GM20431 (cell line): ENCODE results near the gene GLCCI1.

Experiments used
- in situ Hi-C: fragments of 300-500 bp; cut with MseI, MboI; formaldehyde crosslinking; loops from one replicate; pipeline ENCODE4 v1.15.0; 2020; ENCODE audit warnings: low sequenced_read_pairs; ENCODE audit not compliant: unreplicated experiment

Gene GLCCI1

GRCh38 chr7:7968544-7969305, at the start of gene GLCCI1:
Gene GLCCI1, plus strand, starts transcription at chr7:7968796. Its CDS starts 555 bp downstream, at chr7:7969351.
- in situ Hi-C loops, result no loop called here

- in situ Hi-C loops, result no loop called here
Measured at GRCh38 chr7:7919449-7919945, 49.1 kb upstream of the GLCCI1 start.

GRCh38 chr7:7920056-7920455, 48.5 kb upstream of the GLCCI1 start:
- in situ Hi-C loops, result no loop called here

GRCh38 chr7:7920481-7920880, 48.1 kb upstream of the GLCCI1 start:
- in situ Hi-C loops, result no loop called here

GRCh38 chr7:7921830-7922229, 46.8 kb upstream of the GLCCI1 start:
- in situ Hi-C loops, result no loop called here

- in situ Hi-C loops, result no loop called here
Measured at GRCh38 chr7:7922684-7923385, 45.8 kb upstream of the GLCCI1 start.

GRCh38 chr7:7923818-7924217, 44.8 kb upstream of the GLCCI1 start:
- in situ Hi-C loops, result no loop called here

- in situ Hi-C loops, result no loop called here
Measured at GRCh38 chr7:7924303-7924702, 44.3 kb upstream of the GLCCI1 start.

GRCh38 chr7:7931626-7932025, 37.0 kb upstream of the GLCCI1 start:
- in situ Hi-C loops, result no loop called here

- in situ Hi-C loops, result no loop called here
Measured at GRCh38 chr7:7932553-7932952, 36.0 kb upstream of the GLCCI1 start.

- in situ Hi-C loops, result no loop called here
Measured at GRCh38 chr7:7933915-7934526, 34.6 kb upstream of the GLCCI1 start.

- in situ Hi-C loops, result no loop called here
Measured at GRCh38 chr7:7934945-7935344, 33.7 kb upstream of the GLCCI1 start.

GRCh38 chr7:7938471-7938870, 30.1 kb upstream of the GLCCI1 start:
- in situ Hi-C loops, result no loop called here

GRCh38 chr7:7943951-7944350, 24.6 kb upstream of the GLCCI1 start:
- in situ Hi-C loops, result no loop called here

GRCh38 chr7:7944619-7945282, 23.8 kb upstream of the GLCCI1 start:
- in situ Hi-C loops, result no loop called here

GRCh38 chr7:7946486-7946885, 22.1 kb upstream of the GLCCI1 start:
- in situ Hi-C loops, result no loop called here

GRCh38 chr7:7948232-7948631, 20.4 kb upstream of the GLCCI1 start:
- in situ Hi-C loops, result no loop called here

GRCh38 chr7:7953806-7954205, 14.8 kb upstream of the GLCCI1 start:
- in situ Hi-C loops, result no loop called here

- in situ Hi-C loops, result no loop called here
Measured at GRCh38 chr7:7956531-7957128, 12.0 kb upstream of the GLCCI1 start.

- in situ Hi-C loops, result no loop called here
Measured at GRCh38 chr7:7957513-7957912, 11.1 kb upstream of the GLCCI1 start.
